GM13977 (cell line): Measurements from ENCODE around the gene CAMK1D.
"Not testable (repeated sequence)": the region's sequence is repeated elsewhere in the genome, so short reads cannot be mapped to it uniquely, and the experiment has no call there.

Source experiments
- DNase-seq: peaks from one replicate; pipeline ENCODE4 v3.0.0; 2012; ENCODE audit warnings: low spot score
- in situ Hi-C: fragments of 300-500 bp; cut with MboI; formaldehyde crosslinking; loops from one replicate; pipeline ENCODE4 v1.12.0; 2022; ENCODE audit warnings: low sequenced_read_pairs, low pct_unique_long_range_greater_than_20kb, mixed read lengths, inconsistent platforms; ENCODE audit not compliant: unreplicated experiment
- TF ChIP-seq, protein P1 (sequence below): IDR thresholded peaks from 2 replicates; pipeline ENCODE4 v1.5.1; 2012; ENCODE audit warnings: mild to moderate bottlenecking, control low read depth; ENCODE audit not compliant: insufficient read depth; ENCODE audit errors: extremely low read depth, missing control alignments

The CAMK1D gene

DNA sequence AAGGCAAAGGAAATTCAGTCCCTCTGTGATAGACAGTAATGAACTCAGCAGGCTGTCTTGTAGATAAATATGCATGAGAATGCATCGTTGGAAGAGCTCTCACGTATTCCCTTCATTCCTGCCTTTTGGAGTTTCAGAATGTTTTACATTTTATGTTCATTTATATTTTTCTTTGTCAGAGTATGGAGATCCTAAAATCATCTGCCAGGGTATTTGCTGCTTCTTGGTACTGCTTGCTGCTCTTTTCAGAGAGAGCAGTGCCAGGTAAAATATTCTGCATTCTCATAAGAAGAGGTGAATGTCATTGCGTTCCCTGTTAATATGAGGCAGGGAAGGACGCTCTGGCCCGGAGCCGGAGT is 362.0 kb downstream of the CAMK1D start:
- TF ChIP-seq, protein P1, sequence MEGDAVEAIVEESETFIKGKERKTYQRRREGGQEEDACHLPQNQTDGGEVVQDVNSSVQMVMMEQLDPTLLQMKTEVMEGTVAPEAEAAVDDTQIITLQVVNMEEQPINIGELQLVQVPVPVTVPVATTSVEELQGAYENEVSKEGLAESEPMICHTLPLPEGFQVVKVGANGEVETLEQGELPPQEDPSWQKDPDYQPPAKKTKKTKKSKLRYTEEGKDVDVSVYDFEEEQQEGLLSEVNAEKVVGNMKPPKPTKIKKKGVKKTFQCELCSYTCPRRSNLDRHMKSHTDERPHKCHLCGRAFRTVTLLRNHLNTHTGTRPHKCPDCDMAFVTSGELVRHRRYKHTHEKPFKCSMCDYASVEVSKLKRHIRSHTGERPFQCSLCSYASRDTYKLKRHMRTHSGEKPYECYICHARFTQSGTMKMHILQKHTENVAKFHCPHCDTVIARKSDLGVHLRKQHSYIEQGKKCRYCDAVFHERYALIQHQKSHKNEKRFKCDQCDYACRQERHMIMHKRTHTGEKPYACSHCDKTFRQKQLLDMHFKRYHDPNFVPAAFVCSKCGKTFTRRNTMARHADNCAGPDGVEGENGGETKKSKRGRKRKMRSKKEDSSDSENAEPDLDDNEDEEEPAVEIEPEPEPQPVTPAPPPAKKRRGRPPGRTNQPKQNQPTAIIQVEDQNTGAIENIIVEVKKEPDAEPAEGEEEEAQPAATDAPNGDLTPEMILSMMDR = no peak
- in situ Hi-C loops = loop anchor here (25.0 kb wide), 1 partner anchor 449 kb away; no protein-coding TSS in a partner anchor
- DNase-seq = no peak

DNA sequence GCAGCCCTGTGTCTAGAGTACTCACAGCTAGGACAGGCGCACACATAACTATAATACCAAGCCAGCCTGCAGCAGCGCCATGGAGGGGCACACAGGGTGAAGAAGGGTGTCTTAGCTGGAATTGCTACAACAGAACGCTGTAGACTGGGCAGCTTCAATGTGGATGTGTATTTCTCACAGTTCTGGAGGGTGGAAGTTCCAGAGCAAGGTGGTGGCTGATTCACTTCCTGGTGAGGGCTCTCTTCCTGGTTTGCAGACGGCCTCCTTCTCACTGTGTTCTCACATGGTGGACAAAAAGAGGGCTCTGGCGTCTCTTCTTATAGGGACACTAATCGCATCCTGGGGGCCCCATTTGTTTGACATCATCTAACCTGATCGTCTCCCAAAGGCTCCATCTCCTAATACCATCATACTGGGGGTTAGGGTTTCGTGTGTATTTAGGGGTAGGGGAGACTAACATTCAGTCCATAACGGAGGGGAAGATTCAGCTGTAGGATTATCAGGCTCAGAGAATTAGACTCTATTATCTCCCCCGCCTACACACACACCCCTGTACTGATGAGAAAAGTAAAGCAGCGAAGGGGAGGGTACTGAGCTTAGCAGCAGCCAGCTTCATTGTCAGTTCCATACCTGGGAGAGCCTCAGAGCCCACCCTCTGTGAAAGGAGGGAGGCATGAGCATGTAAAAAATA is 363.1 kb downstream of the CAMK1D start:
- TF ChIP-seq, protein P1 = no peak
- no peak for DNase-seq
- in situ Hi-C loops = loop anchor here (25.0 kb wide), 1 partner anchor 450 kb away; no protein-coding TSS in a partner anchor

DNA sequence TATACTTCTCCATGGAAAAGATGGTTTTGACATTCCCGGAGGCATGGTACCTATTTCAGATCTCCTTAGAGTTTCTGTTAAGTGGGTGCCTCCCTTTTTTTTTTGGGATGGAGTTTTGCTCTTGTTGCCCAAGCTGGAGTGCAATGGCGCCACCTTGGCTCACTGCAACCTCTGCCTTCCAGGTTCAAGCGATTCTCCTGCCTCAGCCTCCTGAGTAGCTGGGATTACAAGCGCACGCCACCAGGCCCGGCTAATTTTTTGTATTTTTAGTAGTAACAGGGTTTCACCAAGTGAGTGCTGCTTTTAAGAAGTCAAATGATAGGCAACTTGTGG is 363.6 kb downstream of the CAMK1D start:
- in situ Hi-C loops = loop anchor here (25.0 kb wide), 1 partner anchor 451 kb away; no protein-coding TSS in a partner anchor
- not testable (repeated sequence) for DNase-seq

DNA sequence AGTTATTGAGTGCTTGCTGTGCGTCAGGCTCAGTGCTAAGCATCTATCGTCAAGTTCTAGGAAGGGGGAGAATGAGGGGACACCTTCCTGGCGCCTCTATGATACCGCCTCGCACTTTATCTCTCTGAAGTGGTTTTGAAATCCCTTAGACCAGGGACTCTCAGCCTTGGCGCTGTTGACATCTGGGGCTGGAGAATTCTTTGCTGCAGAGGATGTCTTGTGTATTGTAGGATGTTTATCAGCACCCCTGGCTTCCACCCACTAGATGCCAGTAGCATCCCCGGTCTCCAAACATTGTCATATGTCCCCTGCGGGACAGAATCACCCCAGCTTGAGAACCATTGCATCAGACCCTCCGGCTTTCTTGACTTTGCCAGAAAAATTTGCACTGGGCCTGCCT is 366.7 kb downstream of the CAMK1D start:
- TF ChIP-seq, protein P1 = no peak
- DNase-seq = no peak
- in situ Hi-C loops = loop anchor here (25.0 kb wide), 1 partner anchor 454 kb away; no protein-coding TSS in a partner anchor

DNA sequence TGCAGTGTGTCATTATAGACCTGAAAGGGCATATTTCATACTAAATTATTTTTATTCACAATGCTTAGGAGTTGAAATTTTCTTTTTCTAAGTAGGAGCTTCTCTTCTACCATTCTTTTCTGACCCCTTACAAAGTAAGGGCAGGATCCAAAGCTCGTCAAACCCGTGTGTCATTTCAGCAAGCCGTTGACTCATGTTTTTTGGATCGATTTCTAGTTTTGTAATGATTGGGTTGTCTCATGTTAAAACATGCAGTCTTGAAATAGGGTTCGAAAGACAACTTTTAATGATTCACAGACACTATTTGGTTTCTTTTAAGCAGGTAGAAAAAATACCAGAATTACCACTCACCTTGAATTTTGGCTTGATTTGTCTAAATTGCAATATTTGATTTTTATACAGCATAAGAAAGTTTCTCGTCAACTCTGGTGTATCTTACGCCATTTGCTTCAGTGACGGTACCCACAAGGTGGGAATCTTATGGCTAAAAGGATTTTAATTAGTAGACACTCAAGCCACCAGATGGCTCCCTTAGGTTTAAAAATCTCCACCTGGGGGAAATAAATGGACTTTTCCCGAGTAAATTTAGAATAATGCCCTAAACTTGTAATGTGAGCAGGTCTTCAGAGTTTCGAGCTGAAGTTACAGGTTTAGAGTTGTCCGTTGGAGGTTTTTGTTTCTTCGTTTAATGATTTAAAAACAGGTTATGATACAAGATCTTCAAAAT is 368.8 kb downstream of the CAMK1D start:
- DNase-seq = no peak
- TF ChIP-seq, protein P1 = no peak
- in situ Hi-C loops = loop anchor here (25.0 kb wide), 1 partner anchor 456 kb away; no protein-coding TSS in a partner anchor

DNA sequence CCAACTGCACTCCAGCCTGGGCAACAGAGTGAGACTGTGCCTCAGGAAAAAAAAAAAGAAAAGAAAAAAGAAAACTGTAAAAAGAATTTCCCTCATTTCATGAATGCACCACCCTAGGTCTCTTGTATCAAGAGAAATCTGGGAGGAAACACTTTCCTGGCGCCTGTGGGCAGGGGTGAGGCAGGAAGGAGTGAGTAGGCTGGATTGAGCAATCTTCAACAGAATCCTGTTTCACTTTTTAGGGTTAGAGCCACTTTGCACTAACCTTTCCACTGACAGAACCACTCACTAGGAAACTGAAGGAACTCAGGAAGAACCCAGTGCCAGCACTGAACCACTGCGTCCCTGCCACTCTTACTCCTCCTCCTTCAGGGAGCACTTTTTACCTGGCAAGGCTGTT is 370.0 kb downstream of the CAMK1D start:
- in situ Hi-C loops = loop anchor here (25.0 kb wide), 1 partner anchor 457 kb away; no protein-coding TSS in a partner anchor
- no peak for DNase-seq
- TF ChIP-seq, protein P1 = no peak
